Measurements from ENCODE around the gene TNRC6C. TPM values are rescaled to one million over a fixed set of nuclear protein-coding genes. Genes with fewer than 3 reads are reported as not detected.

The TNRC6C gene
- total and polyA plus RNA-seq, 2 of the 13 experiments (the other 11 are each of a cell fraction or from before 2014, with no cell fraction given): 0.66 to 4.9 TPM

DNA sequence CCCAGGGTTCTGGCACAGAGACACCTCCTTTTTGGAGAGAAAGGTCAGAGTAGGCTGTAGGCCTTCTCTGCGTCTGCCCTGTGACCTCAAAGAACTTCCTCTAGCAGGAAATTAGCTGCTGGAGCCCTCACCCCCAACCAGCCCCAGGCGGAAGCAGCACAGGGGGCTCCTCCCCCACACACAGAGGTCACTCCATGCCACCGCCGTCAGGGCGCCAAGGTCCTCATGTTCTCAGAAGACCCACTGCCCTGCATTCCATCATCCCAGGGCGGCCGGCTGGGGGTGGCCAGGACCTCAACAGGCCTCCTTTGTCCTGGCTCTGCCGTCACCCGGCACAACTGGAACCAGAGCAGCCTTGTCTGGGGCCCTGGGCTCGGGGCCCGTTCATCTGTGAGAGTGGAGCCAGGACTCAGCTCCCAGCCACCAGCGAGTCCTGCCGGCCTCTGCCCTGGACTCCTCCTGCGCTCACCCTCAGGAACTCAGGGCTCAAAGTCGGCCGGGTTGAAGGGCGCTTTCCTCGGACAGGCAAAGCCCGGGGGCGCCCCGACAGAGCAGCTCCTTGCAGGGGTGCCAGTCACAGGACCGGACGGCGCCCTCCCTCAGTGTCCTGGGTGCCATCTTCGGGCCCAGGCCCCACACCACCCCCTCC lies 168.9 kb downstream of the TNRC6C start (continued):
- TF ChIP-seq, protein P1, sequence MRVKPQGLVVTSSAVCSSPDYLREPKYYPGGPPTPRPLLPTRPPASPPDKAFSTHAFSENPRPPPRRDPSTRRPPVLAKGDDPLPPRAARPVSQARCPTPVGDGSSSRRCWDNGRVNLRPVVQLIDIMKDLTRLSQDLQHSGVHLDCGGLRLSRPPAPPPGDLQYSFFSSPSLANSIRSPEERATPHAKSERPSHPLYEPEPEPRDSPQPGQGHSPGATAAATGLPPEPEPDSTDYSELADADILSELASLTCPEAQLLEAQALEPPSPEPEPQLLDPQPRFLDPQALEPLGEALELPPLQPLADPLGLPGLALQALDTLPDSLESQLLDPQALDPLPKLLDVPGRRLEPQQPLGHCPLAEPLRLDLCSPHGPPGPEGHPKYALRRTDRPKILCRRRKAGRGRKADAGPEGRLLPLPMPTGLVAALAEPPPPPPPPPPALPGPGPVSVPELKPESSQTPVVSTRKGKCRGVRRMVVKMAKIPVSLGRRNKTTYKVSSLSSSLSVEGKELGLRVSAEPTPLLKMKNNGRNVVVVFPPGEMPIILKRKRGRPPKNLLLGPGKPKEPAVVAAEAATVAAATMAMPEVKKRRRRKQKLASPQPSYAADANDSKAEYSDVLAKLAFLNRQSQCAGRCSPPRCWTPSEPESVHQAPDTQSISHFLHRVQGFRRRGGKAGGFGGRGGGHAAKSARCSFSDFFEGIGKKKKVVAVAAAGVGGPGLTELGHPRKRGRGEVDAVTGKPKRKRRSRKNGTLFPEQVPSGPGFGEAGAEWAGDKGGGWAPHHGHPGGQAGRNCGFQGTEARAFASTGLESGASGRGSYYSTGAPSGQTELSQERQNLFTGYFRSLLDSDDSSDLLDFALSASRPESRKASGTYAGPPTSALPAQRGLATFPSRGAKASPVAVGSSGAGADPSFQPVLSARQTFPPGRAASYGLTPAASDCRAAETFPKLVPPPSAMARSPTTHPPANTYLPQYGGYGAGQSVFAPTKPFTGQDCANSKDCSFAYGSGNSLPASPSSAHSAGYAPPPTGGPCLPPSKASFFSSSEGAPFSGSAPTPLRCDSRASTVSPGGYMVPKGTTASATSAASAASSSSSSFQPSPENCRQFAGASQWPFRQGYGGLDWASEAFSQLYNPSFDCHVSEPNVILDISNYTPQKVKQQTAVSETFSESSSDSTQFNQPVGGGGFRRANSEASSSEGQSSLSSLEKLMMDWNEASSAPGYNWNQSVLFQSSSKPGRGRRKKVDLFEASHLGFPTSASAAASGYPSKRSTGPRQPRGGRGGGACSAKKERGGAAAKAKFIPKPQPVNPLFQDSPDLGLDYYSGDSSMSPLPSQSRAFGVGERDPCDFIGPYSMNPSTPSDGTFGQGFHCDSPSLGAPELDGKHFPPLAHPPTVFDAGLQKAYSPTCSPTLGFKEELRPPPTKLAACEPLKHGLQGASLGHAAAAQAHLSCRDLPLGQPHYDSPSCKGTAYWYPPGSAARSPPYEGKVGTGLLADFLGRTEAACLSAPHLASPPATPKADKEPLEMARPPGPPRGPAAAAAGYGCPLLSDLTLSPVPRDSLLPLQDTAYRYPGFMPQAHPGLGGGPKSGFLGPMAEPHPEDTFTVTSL (CRISPR knock-in tag; IDR thresholded peaks at IDR 0.05; ENCODE audit: borderline replicate concordance): no peak; the same call in none of the 2 replicates

DNA sequence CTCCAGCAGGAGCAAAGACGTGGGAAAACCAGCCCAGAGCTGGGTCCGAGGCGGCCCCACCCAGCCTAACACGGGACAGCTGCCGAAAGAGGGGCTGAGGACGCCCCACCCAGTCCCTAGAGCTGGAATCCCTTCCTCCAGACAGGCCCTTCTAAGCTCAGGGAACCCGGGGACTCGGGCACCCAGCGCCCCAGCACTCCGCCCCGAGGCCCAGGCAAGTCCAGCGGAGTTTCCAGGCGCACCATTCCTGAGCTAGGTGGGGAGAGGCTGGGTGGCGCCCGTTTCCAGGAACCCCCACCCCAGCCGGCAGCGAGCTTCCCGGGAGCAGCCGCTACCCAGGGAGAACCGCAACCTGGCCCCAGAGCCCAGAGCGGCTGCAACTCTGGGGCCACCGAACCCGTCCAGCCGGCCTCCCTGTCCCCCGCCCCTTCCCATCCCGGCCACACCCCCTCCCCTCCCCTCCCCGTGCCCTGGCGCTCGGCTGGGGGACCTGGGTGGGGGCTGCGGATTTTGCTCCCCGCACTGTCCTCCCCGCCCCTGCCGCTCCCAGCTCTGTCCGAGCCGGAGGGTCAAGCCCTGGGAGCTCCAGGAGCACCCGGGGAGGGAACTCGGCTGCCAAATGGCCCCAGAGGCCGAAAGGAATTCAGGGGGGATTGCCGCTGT lies 169.5 kb downstream of the TNRC6C start:
- DNase-seq (ENCODE audit: low spot score): peak; percentile 45
- Histone ChIP-seq H3K4me3 (replicated peaks in 1 of 3; ENCODE audit: insufficient read depth in 1 of 3, low read depth in 2 of 3, low read length in 3 of 3) (peak overlapping the region; percentile 67 to 95 (median 86)), H3K36me3 (replicated peaks in 1 of 2; ENCODE audit: control insufficient read depth in 1 of 2, insufficient read depth in 2 of 2, low read length in 2 of 2) (peaks cover 21 to 30% of the 10 kb centered on the region in 2 experiments; a peak in 4 of 5 replicates), H3K4me1 (ENCODE audit: insufficient read depth, low read length) (peaks cover 54% of the 10 kb centered on the region), H3K79me2 (ENCODE audit: insufficient read depth, low read length) (peaks cover 19% of the 10 kb centered on the region), H3K4me2 (ENCODE audit: low read depth, low read length) (peak overlapping the region; percentile 90), H3K27ac (ENCODE audit: extremely low read length, insufficient read depth, low read length) (peak overlapping the region; percentile 91), H3K9ac (ENCODE audit: insufficient read depth, low read depth, low read length) (peak overlapping the region; percentile 90), H4K20me1 (ENCODE audit: insufficient read depth, low read length) (peaks cover 3% of the 10 kb centered on the region; the same call in 1 of the 2 replicates), H2AFZ (ENCODE audit: low read length) (no peak overlapping the region), H3K27me3 (ENCODE audit: control insufficient read depth in 1 of 2, insufficient read depth in 2 of 2, low read length in 2 of 2) (no peaks in the 10 kb centered on the region), H3K9me3 (ENCODE audit: low read length) (no peaks in the 10 kb centered on the region)
- ChIA-PET POLR2A (interaction anchor here (0.6 to 4.4 kb wide), 15 partner anchors 8 to 1972 kb away, joined by 3 to 57 read pairs (median 5); partner anchors contain the start of genes AFMID and TK1), CTCF (ENCODE audit: low intra/inter-chr PET ratio, low total read pairs) (no interaction called here)
- TSS peak; percentile 83 for BruUV-seq (replicated peaks)
- intact Hi-C loops (cut with micrococcal nuclease; ENCODE audit: unreplicated experiment) (loop anchor here (5.0 kb wide), 1 partner anchor 39 kb away; the partner anchor contains the start of gene SYNGR2), in situ Hi-C loops (cut with HindIII; ENCODE audit: extremely low pct_ligation_motif_present, low pct_unique_long_range_greater_than_20kb) (no loop called here)
- no peak for FAIRE-seq
- WGBS (ENCODE audit: low lambda C conversion rate): 0% methylated on average over 10 of the region's 39 CpGs
- peak; percentile 48 for ATAC-seq
- TF ChIP-seq, protein P2, sequence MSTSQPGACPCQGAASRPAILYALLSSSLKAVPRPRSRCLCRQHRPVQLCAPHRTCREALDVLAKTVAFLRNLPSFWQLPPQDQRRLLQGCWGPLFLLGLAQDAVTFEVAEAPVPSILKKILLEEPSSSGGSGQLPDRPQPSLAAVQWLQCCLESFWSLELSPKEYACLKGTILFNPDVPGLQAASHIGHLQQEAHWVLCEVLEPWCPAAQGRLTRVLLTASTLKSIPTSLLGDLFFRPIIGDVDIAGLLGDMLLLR (CRISPR knock-in tag; IDR thresholded peaks at IDR 0.05): peak; percentile 16
- no peak for TF ChIP-seq MYC (CRISPR knock-in tag; IDR thresholded peaks at IDR 0.05; ENCODE audit: borderline replicate concordance)
- no peak for TF ChIP-seq ZNF34 (CRISPR knock-in tag; IDR thresholded peaks at IDR 0.05; ENCODE audit: borderline replicate concordance)
- no peak for TF ChIP-seq ZFP41 (CRISPR knock-in tag; IDR thresholded peaks at IDR 0.05; ENCODE audit: borderline replicate concordance)
- TF ChIP-seq, protein P3, sequence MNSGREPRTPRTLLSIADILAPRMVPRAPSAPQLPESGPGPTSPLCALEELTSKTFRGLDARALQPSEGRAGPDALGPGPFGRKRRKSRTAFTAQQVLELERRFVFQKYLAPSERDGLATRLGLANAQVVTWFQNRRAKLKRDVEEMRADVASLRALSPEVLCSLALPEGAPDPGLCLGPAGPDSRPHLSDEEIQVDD (CRISPR knock-in tag; IDR thresholded peaks at IDR 0.05; ENCODE audit: borderline replicate concordance): no peak; the same call in 1 of the 2 replicates
- TF ChIP-seq ZNF879 (CRISPR knock-in tag; IDR thresholded peaks at IDR 0.05): no peak
- TF ChIP-seq ZNF317 (CRISPR knock-in tag; IDR thresholded peaks at IDR 0.05): peak; percentile 36
- TF ChIP-seq, protein P4, sequence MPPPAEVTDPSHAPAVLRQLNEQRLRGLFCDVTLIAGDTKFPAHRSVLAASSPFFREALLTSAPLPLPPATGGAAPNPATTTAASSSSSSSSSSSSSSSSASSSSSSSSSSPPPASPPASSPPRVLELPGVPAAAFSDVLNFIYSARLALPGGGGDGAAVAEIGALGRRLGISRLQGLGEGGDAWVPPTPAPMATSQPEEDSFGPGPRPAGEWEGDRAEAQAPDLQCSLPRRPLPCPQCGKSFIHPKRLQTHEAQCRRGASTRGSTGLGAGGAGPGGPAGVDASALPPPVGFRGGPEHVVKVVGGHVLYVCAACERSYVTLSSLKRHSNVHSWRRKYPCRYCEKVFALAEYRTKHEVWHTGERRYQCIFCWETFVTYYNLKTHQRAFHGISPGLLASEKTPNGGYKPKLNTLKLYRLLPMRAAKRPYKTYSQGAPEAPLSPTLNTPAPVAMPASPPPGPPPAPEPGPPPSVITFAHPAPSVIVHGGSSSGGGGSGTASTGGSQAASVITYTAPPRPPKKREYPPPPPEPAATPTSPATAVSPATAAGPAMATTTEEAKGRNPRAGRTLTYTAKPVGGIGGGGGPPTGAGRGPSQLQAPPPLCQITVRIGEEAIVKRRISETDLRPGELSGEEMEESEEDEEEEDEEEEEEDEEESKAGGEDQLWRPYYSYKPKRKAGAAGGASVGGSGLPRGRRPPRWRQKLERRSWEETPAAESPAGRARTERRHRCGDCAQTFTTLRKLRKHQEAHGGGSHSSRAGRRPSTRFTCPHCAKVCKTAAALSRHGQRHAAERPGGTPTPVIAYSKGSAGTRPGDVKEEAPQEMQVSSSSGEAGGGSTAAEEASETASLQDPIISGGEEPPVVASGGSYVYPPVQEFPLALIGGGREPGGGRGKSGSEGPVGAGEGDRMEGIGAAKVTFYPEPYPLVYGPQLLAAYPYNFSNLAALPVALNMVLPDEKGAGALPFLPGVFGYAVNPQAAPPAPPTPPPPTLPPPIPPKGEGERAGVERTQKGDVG (CRISPR knock-in tag; IDR thresholded peaks at IDR 0.05; ENCODE audit: borderline replicate concordance): no peak
